ENCODE data around the gene TLR7.

DNA sequence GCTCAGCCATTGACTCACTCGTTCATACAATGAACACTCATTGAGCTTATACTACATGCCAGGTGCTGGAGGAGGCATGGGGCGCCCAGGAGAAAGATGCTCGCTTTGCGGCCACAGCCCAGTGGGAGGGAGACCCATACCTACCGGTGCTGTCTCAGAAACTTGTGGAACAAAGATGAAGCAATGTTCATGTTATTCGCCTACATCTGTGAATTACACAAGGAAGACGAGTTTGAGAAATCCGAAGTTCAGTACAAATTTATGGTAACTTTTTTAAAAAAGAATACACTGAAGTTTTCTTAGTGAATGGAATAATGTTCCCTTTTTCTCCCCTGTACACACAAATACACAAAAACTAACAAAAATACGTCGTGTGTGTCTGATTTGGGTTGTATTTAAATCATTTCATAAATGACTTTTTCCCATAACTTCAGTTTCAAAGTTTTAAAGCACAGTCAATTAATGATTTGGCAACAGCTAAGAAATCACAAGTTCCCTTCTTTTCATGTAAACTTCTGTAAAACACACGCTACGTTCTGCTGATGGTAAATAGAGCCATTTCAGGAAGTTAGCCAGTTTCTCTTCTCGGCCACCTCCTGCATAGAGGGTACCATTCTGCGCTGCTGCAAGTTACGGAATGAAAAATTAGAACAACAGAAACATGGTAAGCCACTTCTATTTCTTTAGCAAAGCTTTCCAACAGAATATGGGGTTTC is 39.3 kb downstream of the TLR7 start, which contains the start of gene TLR8:
- TF ChIP-seq ZNF165 (CRISPR knock-in tag; IDR thresholded peaks at IDR 0.05; ENCODE audit: borderline replicate concordance) (no peak), CTBP1 (IDR thresholded peaks at IDR 0.05; ENCODE audit: borderline replicate concordance) (no peak)
- TF ChIP-seq, protein P1, sequence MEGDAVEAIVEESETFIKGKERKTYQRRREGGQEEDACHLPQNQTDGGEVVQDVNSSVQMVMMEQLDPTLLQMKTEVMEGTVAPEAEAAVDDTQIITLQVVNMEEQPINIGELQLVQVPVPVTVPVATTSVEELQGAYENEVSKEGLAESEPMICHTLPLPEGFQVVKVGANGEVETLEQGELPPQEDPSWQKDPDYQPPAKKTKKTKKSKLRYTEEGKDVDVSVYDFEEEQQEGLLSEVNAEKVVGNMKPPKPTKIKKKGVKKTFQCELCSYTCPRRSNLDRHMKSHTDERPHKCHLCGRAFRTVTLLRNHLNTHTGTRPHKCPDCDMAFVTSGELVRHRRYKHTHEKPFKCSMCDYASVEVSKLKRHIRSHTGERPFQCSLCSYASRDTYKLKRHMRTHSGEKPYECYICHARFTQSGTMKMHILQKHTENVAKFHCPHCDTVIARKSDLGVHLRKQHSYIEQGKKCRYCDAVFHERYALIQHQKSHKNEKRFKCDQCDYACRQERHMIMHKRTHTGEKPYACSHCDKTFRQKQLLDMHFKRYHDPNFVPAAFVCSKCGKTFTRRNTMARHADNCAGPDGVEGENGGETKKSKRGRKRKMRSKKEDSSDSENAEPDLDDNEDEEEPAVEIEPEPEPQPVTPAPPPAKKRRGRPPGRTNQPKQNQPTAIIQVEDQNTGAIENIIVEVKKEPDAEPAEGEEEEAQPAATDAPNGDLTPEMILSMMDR (IDR thresholded peaks at IDR 0.05 in 2 of 3, conservative IDR thresholded peaks at IDR 0.05 in 1 of 3; ENCODE audit: insufficient read depth in 2 of 3, low read depth in 1 of 3, low read length in 3 of 3), result no peak
- TF ChIP-seq, protein P2, sequence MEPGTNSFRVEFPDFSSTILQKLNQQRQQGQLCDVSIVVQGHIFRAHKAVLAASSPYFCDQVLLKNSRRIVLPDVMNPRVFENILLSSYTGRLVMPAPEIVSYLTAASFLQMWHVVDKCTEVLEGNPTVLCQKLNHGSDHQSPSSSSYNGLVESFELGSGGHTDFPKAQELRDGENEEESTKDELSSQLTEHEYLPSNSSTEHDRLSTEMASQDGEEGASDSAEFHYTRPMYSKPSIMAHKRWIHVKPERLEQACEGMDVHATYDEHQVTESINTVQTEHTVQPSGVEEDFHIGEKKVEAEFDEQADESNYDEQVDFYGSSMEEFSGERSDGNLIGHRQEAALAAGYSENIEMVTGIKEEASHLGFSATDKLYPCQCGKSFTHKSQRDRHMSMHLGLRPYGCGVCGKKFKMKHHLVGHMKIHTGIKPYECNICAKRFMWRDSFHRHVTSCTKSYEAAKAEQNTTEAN (CRISPR knock-in tag; IDR thresholded peaks at IDR 0.05), result no peak
- TF ChIP-seq, protein P3, sequence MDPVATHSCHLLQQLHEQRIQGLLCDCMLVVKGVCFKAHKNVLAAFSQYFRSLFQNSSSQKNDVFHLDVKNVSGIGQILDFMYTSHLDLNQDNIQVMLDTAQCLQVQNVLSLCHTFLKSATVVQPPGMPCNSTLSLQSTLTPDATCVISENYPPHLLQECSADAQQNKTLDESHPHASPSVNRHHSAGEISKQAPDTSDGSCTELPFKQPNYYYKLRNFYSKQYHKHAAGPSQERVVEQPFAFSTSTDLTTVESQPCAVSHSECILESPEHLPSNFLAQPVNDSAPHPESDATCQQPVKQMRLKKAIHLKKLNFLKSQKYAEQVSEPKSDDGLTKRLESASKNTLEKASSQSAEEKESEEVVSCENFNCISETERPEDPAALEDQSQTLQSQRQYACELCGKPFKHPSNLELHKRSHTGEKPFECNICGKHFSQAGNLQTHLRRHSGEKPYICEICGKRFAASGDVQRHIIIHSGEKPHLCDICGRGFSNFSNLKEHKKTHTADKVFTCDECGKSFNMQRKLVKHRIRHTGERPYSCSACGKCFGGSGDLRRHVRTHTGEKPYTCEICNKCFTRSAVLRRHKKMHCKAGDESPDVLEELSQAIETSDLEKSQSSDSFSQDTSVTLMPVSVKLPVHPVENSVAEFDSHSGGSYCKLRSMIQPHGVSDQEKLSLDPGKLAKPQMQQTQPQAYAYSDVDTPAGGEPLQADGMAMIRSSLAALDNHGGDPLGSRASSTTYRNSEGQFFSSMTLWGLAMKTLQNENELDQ (CRISPR knock-in tag; IDR thresholded peaks at IDR 0.05; ENCODE audit: borderline replicate concordance), result no peak
